HG03280 (cell line): Measurements from ENCODE around the gene INPP5F.
"Not testable (repeated sequence)": the region's sequence is repeated elsewhere in the genome, so short reads cannot be mapped to it uniquely, and the experiment has no call there.

Experiments
- ATAC-seq: cut with Tn5 transposase; IDR thresholded peaks from one replicate; pipeline ENCODE4 v1.9.1; 2021; ENCODE audit warnings: mild to moderate bottlenecking, moderate library complexity; ENCODE audit not compliant: unreplicated experiment

Gene INPP5F

DNA sequence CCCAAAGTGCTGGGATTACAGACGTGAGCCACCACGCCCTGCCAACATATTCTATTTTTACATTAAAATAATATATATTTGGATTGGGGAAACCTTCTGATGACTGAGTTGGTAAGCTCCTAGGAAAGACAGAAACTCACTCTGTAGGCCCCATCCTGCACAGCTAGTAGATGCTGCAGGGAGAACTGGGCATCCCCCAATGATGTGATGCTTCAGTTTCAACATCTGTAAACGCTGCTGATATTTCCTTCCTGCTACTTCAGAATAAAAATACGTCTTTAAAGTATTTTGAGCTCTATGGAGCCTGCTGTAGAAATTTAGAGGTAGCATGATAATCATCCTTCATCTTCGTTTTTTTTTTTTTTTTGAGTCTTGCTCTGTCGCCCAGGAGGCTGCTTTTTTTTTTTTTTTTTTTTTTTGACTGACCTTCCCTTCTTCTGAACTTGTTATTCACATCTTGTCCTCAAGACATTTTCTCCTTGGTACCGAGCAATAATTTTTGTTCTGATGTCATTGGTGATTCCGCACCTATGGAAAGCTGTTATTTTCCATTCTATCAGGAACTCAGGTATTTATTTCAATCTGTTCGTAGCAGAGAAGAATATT lies 21.8 kb upstream of the INPP5F start:
- no peak for ATAC-seq

DNA sequence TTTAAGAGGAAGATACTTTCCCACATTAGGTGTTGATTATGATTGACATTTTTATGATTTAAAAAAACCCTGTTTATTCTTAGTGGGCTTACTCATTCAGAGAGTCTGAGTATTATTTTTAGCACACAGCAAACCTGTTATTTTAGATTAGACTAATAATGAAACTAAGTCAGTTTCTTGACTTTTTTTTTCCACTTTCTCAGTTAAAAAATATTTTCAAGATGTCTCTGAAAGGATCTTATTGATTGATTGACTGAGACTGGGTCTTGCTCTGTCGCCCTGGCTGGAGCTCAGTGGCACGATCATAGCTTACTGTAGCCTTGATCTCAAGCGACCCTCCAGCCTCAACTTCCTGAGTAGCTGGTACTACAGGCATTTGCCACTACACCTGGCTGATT lies 20.4 kb upstream of the INPP5F start:
- peak; percentile 46 for ATAC-seq

DNA sequence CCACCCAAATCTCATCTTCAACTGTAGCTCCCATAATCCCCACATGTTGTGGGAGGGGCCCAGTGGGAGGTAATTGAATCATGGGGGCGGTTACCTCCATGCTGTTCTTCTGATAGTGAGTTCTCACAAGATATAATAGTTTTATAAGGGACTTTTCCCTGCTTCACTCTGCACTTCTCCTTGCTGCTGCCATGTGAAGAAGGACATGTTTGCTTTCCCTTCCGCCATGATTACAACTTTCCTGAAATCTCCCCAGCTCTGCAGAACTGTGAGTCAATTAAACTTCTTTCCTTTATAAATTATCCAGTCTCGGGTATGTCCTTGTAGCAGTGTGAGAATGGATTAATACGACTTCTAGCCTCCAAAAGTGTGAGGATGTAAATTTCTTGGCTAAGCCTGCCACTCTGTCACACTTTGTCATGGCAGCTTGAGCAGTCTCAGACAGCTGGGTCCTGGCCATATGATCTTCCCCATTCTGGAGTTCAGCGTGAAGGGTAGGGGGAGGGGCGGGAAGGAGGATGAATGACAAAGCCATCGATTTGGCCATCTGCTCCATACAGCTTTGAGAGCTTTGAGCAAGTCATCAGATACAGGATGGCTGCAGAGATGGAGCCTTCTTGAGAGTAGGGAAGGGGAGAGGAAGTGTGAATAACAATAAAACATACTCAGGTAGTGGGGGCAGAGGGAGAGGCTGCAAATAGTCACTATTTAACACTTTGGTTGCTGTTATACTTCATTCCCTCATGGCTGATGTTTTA lies 19.1 kb upstream of the INPP5F start:
- no peak for ATAC-seq

DNA sequence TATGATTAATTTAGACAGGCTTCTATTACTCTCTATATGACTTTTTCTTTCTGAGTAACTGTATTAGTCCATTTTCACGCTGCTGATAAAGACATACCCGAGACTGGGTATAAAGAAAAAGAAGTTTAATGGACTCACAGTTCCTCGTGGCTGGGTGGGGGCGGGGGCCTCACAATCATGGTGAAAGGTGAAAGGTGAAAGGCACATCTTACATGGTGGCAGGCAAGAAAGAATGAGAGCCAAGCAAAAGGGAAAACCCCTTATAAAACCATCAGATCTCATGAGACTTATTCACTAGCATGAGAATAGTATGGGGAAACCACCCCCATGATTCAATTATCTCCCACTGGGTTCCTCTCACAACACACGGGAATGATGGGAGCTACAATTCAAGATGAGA lies 18.5 kb upstream of the INPP5F start:
- not testable (repeated sequence) for ATAC-seq

DNA sequence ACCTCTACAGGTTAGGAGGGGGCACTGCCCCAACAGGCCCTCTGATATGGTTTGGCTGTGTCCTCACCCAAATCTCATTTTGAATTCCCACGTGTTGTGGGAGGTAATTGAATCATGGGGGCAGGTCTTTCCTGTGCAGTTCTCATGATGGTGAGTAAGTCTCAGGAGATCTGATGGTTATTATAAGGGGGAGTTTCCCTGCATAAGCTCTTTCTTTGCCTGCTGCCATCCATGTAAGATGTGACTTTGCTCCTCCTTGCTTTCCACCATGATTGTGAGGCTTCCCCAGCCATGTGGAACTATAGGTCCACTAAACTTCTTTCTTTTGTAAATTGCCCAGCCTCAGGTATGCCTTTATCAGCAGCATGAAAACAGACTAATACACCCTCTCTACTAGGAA lies 14.9 kb upstream of the INPP5F start:
- ATAC-seq: not testable (repeated sequence)

DNA sequence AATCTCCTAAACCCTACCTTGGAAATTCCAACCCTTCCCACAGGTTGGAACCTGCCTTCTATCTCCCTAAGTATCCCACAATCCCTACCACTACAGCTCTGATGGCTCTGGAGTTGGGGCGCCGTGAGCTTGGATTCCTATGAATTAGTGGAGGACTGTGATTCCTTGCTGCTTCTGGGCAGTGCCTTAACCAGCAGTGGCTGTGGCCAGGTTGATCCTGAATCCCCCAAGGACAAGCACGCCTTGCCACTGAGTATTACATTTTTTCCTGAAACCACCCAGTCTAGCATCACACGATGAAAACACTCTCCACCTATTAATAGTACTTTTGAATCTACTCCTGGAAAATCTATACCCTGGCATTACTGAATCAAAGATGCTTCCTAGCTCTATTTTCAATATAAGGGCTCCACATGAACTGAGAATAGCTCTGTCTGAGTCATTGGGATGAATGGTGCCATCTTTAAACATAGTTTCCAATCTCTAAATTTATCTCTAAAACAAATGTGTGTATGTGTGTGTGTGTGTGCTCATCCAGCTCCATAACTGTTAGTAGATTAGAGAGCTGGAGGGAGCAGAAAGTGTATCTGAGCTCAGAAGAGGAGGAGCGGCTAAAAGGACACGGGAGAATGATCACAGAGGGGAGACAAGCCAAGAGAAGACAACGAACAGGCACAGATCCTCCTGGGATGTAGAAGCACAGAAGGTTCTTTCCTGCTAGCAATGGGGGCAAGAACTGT lies 11.9 kb upstream of the INPP5F start:
- ATAC-seq: no peak

DNA sequence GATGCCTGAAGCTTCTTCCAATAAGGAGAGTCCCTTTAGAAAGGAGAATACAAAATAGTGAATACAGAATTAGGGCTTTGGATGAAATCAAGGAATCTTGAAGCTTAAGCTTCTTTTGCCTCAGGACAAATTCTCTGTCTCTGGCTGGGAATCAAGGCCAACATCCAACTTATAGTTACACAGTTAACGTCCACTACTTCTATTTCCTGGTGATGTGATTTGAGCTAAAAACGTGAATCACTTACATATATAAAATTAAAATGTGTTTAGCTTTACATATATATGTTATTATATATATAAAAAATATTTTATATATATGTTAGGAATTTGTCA lies 11.4 kb upstream of the INPP5F start:
- no peak for ATAC-seq

DNA sequence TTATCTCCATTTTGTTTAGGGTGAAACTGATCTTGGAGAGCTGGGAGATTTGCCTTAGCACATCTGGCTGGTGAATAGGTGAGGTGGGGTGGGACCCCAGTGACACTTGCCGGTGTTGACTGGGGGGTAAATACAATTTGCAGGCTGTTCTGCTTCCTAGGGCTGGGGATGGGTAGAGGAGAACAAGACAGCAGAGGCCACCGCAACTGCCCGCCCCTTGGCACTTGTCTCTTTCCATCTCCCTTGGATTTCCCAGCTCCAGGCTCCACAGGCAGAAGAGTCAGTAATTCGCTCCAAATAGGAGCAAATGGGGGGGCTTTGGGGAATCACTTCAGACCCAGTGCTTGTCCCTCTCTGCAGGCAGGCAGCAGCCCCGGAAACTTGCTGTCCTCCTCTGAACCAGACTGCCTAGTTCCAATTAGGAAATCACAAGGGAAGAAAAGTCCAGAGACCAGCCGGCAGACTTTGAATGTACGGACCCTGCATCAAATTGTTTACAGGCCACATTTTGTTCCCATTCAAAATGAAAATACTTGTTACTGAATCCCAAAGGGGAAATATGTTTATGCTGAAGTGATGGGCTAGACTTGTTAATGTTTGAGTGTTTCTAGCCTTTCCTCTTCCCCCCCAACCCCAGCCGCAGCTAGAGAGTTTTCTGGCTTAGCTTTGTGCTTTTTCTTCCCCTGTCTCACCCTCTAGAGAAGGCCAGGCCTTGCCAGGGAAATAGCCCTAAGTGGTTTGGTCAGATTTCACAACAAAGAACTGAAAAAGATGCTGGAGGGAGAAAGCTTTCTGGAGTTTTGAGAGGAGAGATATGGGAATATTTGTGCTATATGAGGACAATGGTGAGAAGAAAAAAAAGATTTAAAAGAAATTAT lies 10.0 kb upstream of the INPP5F start:
- ATAC-seq: no peak

DNA sequence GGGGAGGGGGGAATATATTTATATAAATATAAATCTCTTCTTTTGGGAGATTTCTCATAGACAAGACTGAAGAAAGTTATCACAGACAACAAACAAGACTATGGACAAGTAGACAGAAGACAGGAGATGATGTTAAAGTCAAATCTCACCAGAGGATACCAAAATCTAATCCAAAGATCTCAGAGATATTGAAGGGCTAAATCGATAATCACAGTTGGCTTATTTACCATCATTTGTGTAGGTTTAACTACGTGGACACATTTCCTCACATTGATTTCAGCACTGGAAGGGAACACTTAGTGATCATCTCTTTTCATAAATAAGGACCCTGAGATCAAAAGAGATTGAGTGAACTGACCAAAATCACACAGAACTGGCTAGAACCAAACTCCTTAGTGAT lies 2.7 kb upstream of the INPP5F start:
- no peak for ATAC-seq

DNA sequence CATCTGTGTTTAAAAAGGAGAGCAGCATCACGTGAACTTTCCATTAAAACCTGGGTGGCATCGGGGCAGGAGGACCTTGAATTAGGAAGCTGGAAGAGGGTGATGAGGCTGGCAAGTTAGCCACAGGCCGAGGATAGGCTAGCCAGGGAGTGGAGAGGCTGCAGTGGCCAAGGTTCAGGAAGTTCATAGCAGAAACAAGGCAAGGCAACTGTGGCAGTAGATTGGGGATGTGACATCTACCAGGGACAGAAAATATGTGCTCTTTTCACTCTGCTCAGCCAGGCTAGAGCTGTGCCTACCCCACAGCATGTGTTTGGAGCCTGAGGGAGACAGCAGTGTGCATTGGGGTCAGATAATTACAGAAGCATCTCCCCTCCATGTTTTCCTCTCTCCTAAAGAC lies 2.2 kb upstream of the INPP5F start:
- ATAC-seq: no peak

DNA sequence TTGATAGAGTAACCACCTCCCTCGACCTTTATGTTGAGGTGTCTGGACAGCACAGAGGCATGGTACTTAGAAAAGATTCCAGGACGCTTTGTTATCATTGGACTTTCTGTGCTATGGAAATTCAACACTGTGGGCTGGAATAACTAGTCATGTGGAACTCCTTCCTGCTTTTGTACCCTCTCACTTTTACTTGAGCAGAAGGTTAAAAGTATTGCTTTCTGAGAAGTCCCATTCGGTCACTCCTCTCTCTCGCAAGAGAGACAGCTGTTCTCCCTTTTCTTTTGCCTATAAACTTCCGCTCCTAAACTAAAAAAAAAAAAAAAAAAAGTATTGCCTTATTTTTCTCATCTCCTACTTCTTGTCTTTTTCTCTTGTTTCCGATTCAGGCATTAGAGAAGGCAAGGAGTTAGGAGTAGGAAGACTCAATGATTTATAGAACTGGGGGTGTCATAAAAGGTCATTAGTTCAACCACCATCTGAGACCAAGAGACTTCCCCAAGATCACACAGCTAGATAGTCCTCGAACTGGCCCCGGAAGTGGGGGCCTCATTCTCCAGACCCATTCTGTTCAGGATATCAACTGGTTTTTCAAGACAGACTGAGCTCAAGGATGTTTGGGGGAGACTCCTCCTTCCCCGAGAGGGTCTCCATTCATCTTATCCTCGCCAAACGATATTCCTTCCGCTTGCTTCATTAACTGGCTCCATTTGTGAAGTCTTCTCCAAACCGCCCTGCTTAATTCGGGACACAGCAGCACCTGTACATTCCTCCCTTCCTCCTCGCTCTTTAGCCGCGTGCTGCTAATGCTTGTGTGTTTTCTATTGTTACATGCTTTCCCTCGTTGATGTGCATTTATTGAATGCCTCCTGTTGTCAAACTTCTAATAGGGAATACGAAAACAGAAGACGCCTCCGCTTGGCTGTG lies 995 bp upstream of the INPP5F start:
- peak; percentile 4 for ATAC-seq

DNA sequence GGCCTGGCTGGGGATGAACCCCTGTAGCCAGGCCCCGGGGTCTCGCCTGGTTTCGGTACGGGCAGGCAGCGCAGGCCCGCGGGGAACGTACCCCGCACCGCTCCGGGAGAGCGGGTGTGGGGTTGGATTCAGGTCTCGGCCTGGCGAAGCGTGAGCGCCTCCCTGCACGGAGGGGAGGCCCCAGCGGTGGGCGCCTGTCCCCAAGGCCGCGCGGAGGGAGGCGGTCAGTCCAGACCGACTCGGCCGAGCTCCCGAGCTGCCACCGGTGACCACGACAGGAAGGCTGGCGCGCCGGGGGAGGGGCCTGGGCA lies 378 bp upstream of the INPP5F start:
- ATAC-seq: no peak

DNA sequence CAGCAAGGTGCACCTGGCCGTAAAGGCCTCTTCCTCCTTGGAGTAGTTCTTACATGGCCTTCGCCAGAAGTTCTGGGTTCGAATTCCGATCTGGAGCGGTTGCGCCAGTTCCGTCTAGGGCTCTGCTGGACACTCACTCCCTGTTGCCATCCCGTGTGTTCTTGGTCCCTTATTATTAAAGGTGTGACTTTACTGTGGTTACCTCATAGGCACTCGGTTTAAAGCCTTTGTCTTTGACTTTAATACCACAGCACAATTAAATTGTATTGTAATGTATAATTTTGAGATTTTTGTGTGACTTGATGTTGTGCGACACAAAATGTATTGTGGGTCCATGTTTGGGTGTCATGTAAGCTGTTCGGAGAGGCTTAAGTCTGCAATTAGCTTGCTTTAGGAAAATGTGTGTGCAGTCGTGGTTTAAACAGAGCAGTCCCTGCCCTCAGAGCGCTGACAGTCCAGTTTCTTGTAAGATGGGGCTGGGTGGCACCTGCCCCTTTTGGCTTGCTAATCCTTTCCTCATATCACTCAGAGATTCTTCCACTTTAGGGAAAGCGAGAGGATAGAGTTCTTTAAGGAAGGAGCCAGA lies 919 bp downstream of the INPP5F start:
- ATAC-seq: no peak

DNA sequence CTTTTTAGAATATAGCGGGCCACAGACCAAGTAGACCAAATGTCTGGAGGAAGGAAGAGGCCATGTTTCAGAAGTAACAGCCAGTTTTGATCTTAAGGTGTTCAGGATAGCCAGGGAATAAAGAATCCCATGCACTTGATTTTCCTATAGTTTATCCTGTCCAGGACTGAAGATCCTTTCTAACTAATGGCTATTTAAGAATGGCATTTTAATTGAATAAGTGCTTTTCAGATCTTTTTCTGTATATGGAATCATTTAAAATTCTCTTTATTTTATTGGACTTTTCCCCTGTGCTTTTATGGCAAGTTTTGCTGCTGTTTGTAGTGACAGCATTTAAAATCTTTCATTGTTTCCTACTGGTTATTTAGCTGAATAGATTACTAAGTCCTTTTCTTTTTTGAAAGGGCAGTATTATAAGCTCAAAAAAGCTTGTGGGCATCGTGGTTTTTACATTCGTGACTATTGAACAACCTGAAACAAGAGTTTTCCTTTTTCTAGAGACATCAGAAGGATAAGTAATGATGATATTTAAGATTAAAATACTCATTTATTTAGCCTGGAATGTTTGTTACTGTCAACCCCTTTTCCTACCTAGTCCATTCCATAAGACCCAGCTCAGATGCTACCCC lies 2.4 kb downstream of the INPP5F start:
- ATAC-seq: no peak

DNA sequence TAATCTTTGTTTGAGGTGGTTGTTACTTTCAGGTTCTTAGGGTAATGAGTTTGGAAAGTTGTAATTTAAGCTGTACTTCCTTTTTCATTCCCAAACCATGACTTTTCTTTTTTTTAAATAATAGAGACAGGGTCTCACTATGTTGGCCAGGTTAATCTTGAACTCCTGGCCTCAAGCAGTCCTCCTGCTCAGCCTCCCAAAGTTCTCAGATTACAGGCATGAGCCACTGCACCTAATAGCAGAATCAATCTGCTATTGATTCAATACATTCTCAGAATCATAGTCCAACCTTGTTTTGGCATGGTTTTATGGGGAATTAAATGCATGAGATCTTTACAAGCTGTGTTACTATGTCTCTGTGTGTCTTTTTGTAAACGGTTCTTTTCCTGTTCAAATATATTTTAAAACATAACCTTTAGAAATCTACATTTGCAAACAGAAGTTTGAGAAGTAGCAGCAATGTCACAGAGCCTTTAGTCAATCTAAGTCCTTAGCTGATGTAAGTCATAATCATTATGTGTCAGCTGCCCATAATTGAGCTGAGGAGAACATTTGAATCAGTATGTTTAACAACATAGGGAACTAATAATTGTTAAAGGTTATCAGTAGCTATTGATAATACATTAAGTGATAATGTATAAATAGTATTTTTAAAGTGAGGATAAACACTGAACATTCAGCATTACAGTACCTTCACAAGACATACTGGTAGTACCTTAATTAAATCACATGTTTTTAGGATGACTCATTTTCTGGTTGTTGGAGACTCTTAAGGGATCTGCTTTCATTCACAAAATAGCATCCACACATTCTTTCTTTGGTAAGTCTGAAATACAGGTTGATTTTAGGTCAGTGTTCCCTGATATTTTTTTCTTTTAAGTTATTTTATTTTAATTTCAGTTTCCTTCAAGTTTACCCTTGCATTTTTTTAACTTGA lies 8.8 kb downstream of the INPP5F start:
- no peak for ATAC-seq

DNA sequence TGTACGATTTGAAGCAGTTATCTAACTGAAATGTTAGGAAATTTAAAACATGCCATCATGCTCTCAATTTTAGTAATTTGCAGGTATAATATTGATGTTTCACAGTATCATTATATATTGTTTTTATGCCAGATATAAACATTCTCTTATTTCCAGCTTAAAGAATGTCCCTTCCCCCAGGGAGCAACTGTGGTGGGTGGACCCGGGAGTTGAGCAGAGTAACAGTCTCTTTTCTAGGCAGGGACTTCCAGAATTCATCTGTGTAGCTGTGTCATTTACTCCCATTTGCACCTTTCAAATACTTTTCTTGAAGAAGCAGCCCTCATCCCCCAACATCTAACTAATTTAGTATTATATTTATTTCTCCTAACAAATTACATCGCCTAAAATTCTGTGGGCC lies 9.6 kb downstream of the INPP5F start:
- ATAC-seq: no peak

DNA sequence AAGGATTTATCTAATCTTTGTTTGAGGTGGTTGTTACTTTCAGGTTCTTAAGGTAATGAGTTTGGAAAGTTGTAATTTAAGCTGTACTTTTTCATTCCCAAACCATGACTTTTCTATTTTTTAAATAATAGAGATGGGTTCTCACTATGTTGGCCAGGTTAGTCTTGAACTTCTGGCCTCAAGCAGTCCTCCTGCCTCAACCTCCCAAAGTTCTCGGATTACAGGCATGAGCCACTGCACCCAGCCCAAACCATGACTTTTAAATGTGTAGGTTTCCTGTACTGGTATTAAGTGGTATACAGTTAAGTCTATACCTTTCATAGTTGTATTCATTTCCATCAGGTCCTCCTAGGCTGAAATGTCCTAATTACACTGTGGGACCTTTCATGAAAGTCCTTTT lies 10.4 kb downstream of the INPP5F start:
- ATAC-seq: no peak

DNA sequence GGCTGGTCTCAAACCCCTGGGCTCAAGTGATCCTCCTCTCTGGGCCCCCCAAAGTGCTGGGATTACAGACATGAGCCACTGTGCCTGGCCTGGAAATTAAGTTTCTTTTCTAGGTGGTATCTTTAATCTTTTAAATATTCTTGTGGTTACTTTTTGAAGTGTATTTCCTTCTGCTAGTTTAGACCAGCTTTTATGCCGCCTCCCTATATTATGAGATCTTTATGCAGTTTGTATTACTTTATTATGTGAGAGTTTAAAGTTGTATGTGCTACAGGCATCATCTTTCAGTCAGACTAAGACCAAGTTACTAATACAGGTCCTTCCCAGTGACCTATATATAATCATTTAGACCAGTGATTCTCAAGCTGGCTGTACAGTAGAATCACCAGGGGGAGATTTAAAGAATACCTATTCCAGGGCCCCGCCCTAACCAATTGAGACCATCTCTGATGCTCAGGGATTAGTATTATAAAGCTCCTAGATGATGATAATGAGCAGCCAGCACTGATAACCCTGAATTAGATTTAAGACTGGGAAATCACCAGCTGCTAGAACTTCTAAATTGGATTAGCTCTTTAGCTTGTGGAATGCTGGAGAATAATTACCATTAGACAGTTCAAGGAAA lies 11.3 kb downstream of the INPP5F start:
- ATAC-seq: no peak
